Measurements from ENCODE around the gene ARFGAP1. TPM values are rescaled to one million over a fixed set of nuclear protein-coding genes. Genes with fewer than 3 reads are reported as not detected.

ARFGAP1 gene
- total and polyA plus RNA-seq, 2 of the 8 experiments (the other 6 are each of a cell fraction or from before 2014, with no cell fraction given), result 93.7 to 100 TPM

- H3K27me3 ChIP-seq (replicated peaks in 1 of 4; ENCODE audit: control insufficient read depth in 3 of 4, extremely low read depth in 1 of 4, insufficient read depth in 3 of 4, low read length in 3 of 4), result peaks cover 0 to 6% (median 0%) of the 10 kb centered on the region in 4 experiments; a peak in 3 of 7 replicates
- no peak overlapping the region for H2AFZ ChIP-seq (ENCODE audit: low read length)
- no peak overlapping the region for H3K4ac ChIP-seq (replicated peaks; ENCODE audit: insufficient read length, low read depth, low read length)
- no peak overlapping the region for H3K56ac ChIP-seq (replicated peaks; ENCODE audit: insufficient read length, low read depth, low read length)
- no peak overlapping the region for H3K14ac ChIP-seq (ENCODE audit: insufficient read length)
- H2BK15ac ChIP-seq (ENCODE audit: low read length), result no peak overlapping the region
- no peak overlapping the region for H2BK120ac ChIP-seq (replicated peaks; ENCODE audit: low read depth, low read length)
- no peak overlapping the region for H4K5ac ChIP-seq (ENCODE audit: insufficient read length, low read depth, low read length)
- H2BK5ac ChIP-seq (ENCODE audit: low read depth, low read length), result no peak overlapping the region
- no peak overlapping the region for H2BK12ac ChIP-seq (ENCODE audit: low read depth, low read length)
- no peak overlapping the region for H2AK5ac ChIP-seq (ENCODE audit: low read depth, low read length)
- H3K9me3 ChIP-seq (ENCODE audit: insufficient read depth in 2 of 2, low read depth in 1 of 2, low read length in 1 of 2), result peaks cover 5 to 10% of the 10 kb centered on the region in 2 experiments; a peak in 2 of 4 replicates
- H2BK20ac ChIP-seq (ENCODE audit: low read length), result no peak overlapping the region
- H3K23ac ChIP-seq (ENCODE audit: insufficient read length), result no peak overlapping the region
- 0 out of 2 replicates have a peak, but pooled peaks cover 2% of the 10 kb centered on the region for H3K79me1 ChIP-seq (ENCODE audit: low read depth, low read length)
- ChIA-PET CTCF (ENCODE audit: partially characterized antibody) (interaction anchor here (1.1 to 2.3 kb wide), 3 partner anchors 28 to 45 kb away, joined by 3 to 9 read pairs (median 4); no protein-coding TSS in a partner anchor), POLR2A (ENCODE audit: partially characterized antibody) (no interaction called here)
- 90% methylated on average over 12 of the region's 12 CpGs; no CpG with 5 or more reads in 1 of the 2 experiments for WGBS, 2 experiments (ENCODE audit: extremely low coverage in 1 of 2, insufficient coverage in 1 of 2, insufficient read length in 1 of 2, insufficient replicate concordance in 2 of 2, low coverage in 1 of 2, low lambda C conversion rate in 2 of 2, missing lambda C conversion rate in 1 of 2)
- H4K91ac ChIP-seq (replicated peaks; ENCODE audit: insufficient read length, low read length), result no peak overlapping the region
- no peaks in the 10 kb centered on the region for H3K23me2 ChIP-seq (ENCODE audit: low read depth, low read length)
- H3K27ac ChIP-seq (ENCODE audit: low read depth, low read length), result no peak overlapping the region
- H3K9ac ChIP-seq (replicated peaks in 1 of 4; ENCODE audit: extremely low read depth in 1 of 4, low read depth in 3 of 4, low read length in 3 of 4), result no peak overlapping the region
- no peaks in the 10 kb centered on the region for H3K36me3 ChIP-seq (ENCODE audit: control insufficient read depth in 2 of 4, insufficient read depth in 4 of 4, low read length in 3 of 4)
- H3K4me1 ChIP-seq (replicated peaks in 1 of 4; ENCODE audit: control insufficient read depth in 3 of 4, insufficient read depth in 4 of 4, low read length in 3 of 4), result no peaks in the 10 kb centered on the region; a peak in 2 of 7 replicates
- H4K20me1 ChIP-seq (replicated peaks in 1 of 2; ENCODE audit: control insufficient read depth in 1 of 2, insufficient read depth in 2 of 2, low read length in 2 of 2), result peaks cover 0 to 3% of the 10 kb centered on the region in 2 experiments
- DNase-seq (ENCODE audit: low read depth in 1 of 2, low spot score in 2 of 2) (no peak), FAIRE-seq (no peak)
- no peak overlapping the region for H3K4me3 ChIP-seq (ENCODE audit: extremely low read depth in 1 of 4, insufficient read depth in 2 of 4, low read depth in 3 of 4, low read length in 4 of 4)
- H3K79me2 ChIP-seq (ENCODE audit: control insufficient read depth in 1 of 2, insufficient read depth in 2 of 2, low read length in 2 of 2), result no peaks in the 10 kb centered on the region
- H3K18ac ChIP-seq (ENCODE audit: extremely low read depth, low read length), result no peak overlapping the region
- H4K8ac ChIP-seq (ENCODE audit: extremely low read depth, insufficient read depth, low read length), result no peak overlapping the region
- H3K4me2 ChIP-seq (ENCODE audit: insufficient read depth in 1 of 2, low read depth in 2 of 2, low read length in 2 of 2), result no peak overlapping the region
- TF ChIP-seq, protein P1, sequence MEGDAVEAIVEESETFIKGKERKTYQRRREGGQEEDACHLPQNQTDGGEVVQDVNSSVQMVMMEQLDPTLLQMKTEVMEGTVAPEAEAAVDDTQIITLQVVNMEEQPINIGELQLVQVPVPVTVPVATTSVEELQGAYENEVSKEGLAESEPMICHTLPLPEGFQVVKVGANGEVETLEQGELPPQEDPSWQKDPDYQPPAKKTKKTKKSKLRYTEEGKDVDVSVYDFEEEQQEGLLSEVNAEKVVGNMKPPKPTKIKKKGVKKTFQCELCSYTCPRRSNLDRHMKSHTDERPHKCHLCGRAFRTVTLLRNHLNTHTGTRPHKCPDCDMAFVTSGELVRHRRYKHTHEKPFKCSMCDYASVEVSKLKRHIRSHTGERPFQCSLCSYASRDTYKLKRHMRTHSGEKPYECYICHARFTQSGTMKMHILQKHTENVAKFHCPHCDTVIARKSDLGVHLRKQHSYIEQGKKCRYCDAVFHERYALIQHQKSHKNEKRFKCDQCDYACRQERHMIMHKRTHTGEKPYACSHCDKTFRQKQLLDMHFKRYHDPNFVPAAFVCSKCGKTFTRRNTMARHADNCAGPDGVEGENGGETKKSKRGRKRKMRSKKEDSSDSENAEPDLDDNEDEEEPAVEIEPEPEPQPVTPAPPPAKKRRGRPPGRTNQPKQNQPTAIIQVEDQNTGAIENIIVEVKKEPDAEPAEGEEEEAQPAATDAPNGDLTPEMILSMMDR (IDR thresholded peaks at IDR 0.05; ENCODE audit: control extremely low read depth in 1 of 3, insufficient read depth in 1 of 3, low read depth in 1 of 3, low read length in 3 of 3), result no peak
- TF ChIP-seq TBP (IDR thresholded peaks at IDR 0.05; ENCODE audit: low read depth, low read length) (no peak), GTF2F1 (IDR thresholded peaks at IDR 0.05; ENCODE audit: borderline replicate concordance, low read depth, low read length) (no peak), POLR2A (IDR thresholded peaks at IDR 0.05; ENCODE audit: control extremely low read depth in 1 of 2, low read depth in 2 of 2, low read length in 2 of 2) (no peak), CREB1 (IDR thresholded peaks at IDR 0.05) (no peak)
These were observed 65.3 kb downstream of the ARFGAP1 start for GRCh38 chr20:63337786-63338420.
